Peyer's patch (tissue), 4 donors: ENCODE data around the gene HOXC4. TPM values are rescaled to one million over a fixed set of nuclear protein-coding genes. Genes with fewer than 3 reads are reported as not detected.

Source experiments
- DNase-seq, 3 donors: peaks; one replicate each; pipeline ENCODE4 v3.0.0-alpha.2; 2017 to 2019
- H3K27ac ChIP-seq, 4 donors: fragments of 200-600 bp; sonication (generic); one replicate each; pipeline ENCODE4 v1.5.1; 2016 to 2019
- H3K27me3 ChIP-seq, 2 donors: fragments of 200-600 bp; sonication (generic); one replicate each; pipeline ENCODE4 v1.5.1; 2019
- H3K36me3 ChIP-seq, 3 donors: fragments of 200-600 bp; sonication (generic); one replicate each; pipeline ENCODE4 v1.5.1; 2016 to 2019
- H3K4me1 ChIP-seq, 4 donors: fragments of 200-600 bp; sonication (generic); one replicate each; pipeline ENCODE4 v1.5.1; 2016 to 2019
- H3K4me3 ChIP-seq, 4 donors: fragments of 200-600 bp; sonication (generic); 1 replicate in 3 of 4; 2 replicates in 1 of 4; pipeline ENCODE4 v1.5.1; 2016 to 2019; ENCODE audit warnings: mild to moderate bottlenecking in 1 of 4
- H3K9me3 ChIP-seq, 4 donors: fragments of 200-600 bp; sonication (generic); one replicate each; pipeline ENCODE4 v1.5.1; 2016 to 2019; ENCODE audit warnings: mild to moderate bottlenecking in 1 of 4
- CTCF ChIP-seq, 6 experiments: fragments of 450-650 bp in 4 of 6; fragments of 200-600 bp in 2 of 6; sonication (generic) in 1 of 6; IDR thresholded peaks; one replicate each; pipeline ENCODE4 v1.5.1; 2017 to 2019; ENCODE audit warnings: antibody characterized with exemption in 6 of 6, mild to moderate bottlenecking in 3 of 6, moderate library complexity in 1 of 6
- POLR2A ChIP-seq, 2 donors: fragments of 450-650 bp; IDR thresholded peaks; one replicate each; pipeline ENCODE4 v1.5.1; 2017; ENCODE audit warnings: antibody characterized with exemption in 2 of 2, mild to moderate bottlenecking in 2 of 2, moderate library complexity in 2 of 2
- total RNA-seq, 4 donors: library from RNA; depleted of rRNA; stranded (reverse); fragments of >200 nt; gene quantifications; one replicate each; pipeline ENCODE4 v1.1.0, GENCODE V29; 2016

Gene HOXC4
- total RNA-seq, 4 donors from 2014 or later = 1.1 to 8.3 (median 1.8) TPM

- TF ChIP-seq CTCF (IDR thresholded peaks at IDR 0.05) = no peak
- no peak for TF ChIP-seq POLR2A (IDR thresholded peaks at IDR 0.05)
- Histone ChIP-seq H3K27me3 (peaks cover 0 to 42% of the 10 kb centered on the region in 2 donors), H3K27ac (peak overlapping the region; percentile 6 to 85 (median 72)), H3K9me3 (no peaks in the 10 kb centered on the region), H3K4me3 (peak overlapping the region; percentile 7 to 49 (median 38)), H3K36me3 (no peaks in the 10 kb centered on the region), H3K4me1 (peaks cover 0 to 32% (median 6%) of the 10 kb centered on the region in 4 donors)
- DNase-seq = no peak
These were observed 43.3 kb upstream of the HOXC4 start for GRCh38 chr12:54010053-54010971.

GRCh38 chr12:54010972-54011664 is 42.5 kb upstream of the HOXC4 start:
- Histone ChIP-seq H3K27me3 (peaks cover 0 to 40% of the 10 kb centered on the region in 2 donors), H3K4me3 (peak overlapping the region in 1 of 4 donors; percentile 49), H3K9me3 (no peaks in the 10 kb centered on the region), H3K36me3 (no peaks in the 10 kb centered on the region), H3K4me1 (peaks cover 0 to 36% (median 6%) of the 10 kb centered on the region in 4 donors), H3K27ac (peak overlapping the region; percentile 6 to 85 (median 72))
- DNase-seq = no peak
- TF ChIP-seq POLR2A (IDR thresholded peaks at IDR 0.05) (no peak), CTCF (IDR thresholded peaks at IDR 0.05) (no peak)

- Histone ChIP-seq H3K36me3 (no peaks in the 10 kb centered on the region), H3K27ac (peak overlapping the region; percentile 6 to 85 (median 44)), H3K27me3 (peaks cover 0 to 41% of the 10 kb centered on the region in 2 donors), H3K4me3 (peak overlapping the region in 1 of 4 donors; percentile 49), H3K4me1 (peaks cover 0 to 36% (median 4%) of the 10 kb centered on the region in 4 donors), H3K9me3 (no peaks in the 10 kb centered on the region)
- DNase-seq = no peak
- TF ChIP-seq CTCF (IDR thresholded peaks at IDR 0.05) (no peak), POLR2A (IDR thresholded peaks at IDR 0.05) (no peak)
These were observed 41.7 kb upstream of the HOXC4 start for GRCh38 chr12:54011665-54012532.

GRCh38 chr12:54012631-54013409 is 40.8 kb upstream of the HOXC4 start:
- H3K27me3 ChIP-seq = peaks cover 0 to 42% of the 10 kb centered on the region in 2 donors
- DNase-seq = peak in 1 of 3 donors; percentile 43
- peak overlapping the region in 3 of 4 donors; percentile 46 to 85 (median 76) for H3K27ac ChIP-seq
- H3K9me3 ChIP-seq = no peaks in the 10 kb centered on the region
- TF ChIP-seq CTCF (IDR thresholded peaks at IDR 0.05) = no peak
- TF ChIP-seq POLR2A (IDR thresholded peaks at IDR 0.05) = no peak
- H3K36me3 ChIP-seq = no peaks in the 10 kb centered on the region
- no peak overlapping the region for H3K4me3 ChIP-seq
- H3K4me1 ChIP-seq = peaks cover 0 to 31% (median 7%) of the 10 kb centered on the region in 4 donors
